GM18520 (cell line): ENCODE results near the gene VSNL1.

Source experiments
- ATAC-seq: cut with Tn5 transposase; IDR thresholded peaks from one replicate; pipeline ENCODE4 v1.9.1; 2021; ENCODE audit not compliant: unreplicated experiment

VSNL1 gene

DNA sequence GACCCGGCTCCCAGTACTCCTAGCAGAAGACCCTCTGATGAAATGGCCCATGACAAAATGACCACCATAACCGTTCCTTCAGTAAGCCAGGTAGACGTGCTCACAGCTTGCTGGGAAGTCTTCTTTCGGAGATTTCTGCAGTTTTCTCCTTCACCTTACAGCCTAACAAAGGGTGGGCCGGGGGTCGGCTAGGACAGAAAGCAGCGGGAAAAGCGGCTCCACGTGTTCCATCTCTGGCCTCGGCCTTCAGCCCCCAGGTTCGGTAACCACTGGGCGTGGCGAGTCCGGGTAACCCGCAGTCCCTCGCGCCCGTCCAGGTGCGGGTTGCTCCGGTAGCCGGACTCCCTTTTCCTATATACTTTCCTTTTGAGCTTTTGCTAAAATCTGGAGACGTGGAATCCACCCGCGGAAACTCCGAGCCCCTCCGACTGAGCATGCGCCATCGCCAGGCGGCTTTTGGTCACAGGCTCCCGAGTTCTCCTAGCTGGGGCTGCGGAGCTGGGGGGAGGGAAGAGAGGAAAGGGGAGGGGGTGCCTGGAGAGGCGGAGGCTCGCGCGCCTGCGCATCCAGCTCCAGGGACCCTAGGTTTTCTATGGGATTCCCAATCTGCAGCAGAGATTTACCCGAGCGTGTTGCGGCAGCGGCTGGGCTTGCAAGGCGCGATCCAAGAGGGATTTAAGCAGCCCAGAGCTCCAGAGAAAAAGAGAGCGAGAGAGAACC lies at the start of gene VSNL1:
TSS of gene VSNL1 (plus strand) at position 604 of the 720 bp plus-strand sequence. CDS start 51,379 bp downstream, outside the sequence.
- no peak for ATAC-seq

- no peak for ATAC-seq
These were observed 44.9 kb upstream of the VSNL1 start for GRCh38 chr2:17495590-17495989.

- ATAC-seq, result no peak
These were observed 42.8 kb upstream of the VSNL1 start for GRCh38 chr2:17497718-17498117.

GRCh38 chr2:17506736-17507616 lies 33.5 kb upstream of the VSNL1 start:
- ATAC-seq, result no peak

GRCh38 chr2:17515652-17516051 lies 24.8 kb upstream of the VSNL1 start:
- ATAC-seq, result peak; percentile 30

- ATAC-seq, result no peak
These were observed 22.9 kb upstream of the VSNL1 start for GRCh38 chr2:17517481-17518211.

DNA sequence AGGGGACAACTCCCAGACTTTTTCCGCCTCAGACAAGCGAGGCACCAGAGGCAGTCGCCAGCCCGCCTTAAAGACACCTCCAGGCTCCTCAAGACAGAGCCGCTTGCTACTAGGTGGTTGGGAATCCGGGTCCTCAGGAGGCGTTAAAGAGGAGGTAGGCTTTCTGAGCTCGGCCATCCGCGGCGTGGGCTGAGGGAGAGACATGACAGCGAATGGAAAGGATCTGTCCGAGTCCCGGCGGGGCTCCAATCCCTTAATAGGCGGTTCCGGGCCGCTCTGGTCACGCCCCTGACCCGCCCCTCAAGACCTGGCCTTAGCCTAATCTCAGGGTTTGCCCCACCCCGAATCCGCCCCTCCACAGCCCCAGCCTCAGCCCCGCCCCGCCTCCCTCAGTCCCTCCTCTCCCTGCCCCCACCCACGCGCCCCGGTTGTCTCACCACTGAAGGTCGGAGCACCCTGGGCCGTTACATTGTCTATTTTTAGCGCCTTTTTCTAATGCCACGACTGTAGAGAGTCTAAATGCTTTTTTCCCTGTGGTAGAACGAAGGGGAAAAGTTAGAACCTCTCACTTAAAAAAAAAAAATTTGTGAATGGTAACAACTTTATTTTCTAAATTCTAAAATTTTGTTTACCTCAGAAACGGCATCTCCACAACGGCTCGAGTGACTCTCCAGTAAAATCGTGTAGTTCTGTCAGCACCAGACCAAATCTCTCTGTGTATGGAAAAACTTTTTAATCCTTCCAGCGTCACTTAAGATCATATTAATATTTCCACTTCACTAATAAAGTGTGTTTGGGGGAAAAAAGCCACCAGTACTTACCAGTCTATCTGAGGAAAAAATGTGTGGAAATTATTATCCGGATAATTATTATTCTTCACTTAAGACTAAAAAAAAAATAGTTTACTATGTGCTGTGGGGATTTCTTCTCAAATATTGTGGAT lies 22.0 kb upstream of the VSNL1 start, which contains the start of gene RAD51AP2:
TSS of gene RAD51AP2 (minus strand) at position 229 of the 943 bp plus-strand sequence. CDS start at position 204, 25 bp downstream.
- peak; percentile 59 for ATAC-seq

GRCh38 chr2:17519486-17519885 lies 21.0 kb upstream of the VSNL1 start:
- ATAC-seq, result no peak

- peak; percentile 35 for ATAC-seq
These were observed 19.7 kb upstream of the VSNL1 start for GRCh38 chr2:17520761-17521160.

DNA sequence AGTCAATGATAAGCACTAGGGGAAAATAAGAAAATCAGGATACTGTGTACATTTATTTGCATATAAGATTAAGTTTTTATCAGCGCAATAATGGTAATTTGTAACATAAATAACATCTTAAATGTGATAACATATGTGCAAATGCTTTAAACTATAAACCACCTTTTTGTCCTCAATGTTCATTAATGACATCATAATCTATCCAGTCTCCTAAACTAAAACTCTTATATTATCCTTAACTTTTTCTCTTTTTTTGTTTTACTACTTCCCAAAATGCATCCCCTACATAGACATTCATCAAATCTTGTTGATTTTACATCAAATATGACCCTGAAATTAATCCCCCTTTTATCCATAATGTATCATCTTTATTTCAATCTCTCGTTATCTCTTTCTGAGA lies 18.9 kb upstream of the VSNL1 start:
- ATAC-seq, result no peak

- ATAC-seq, result no peak
These were observed 18.2 kb upstream of the VSNL1 start for GRCh38 chr2:17522303-17522702.

- ATAC-seq, result no peak
These were observed 10.7 kb upstream of the VSNL1 start for GRCh38 chr2:17529771-17530170.

- ATAC-seq, result no peak
These were observed 7.0 kb upstream of the VSNL1 start for GRCh38 chr2:17533546-17533945.

GRCh38 chr2:17536416-17536815 lies 4.1 kb upstream of the VSNL1 start:
- ATAC-seq, result no peak

DNA sequence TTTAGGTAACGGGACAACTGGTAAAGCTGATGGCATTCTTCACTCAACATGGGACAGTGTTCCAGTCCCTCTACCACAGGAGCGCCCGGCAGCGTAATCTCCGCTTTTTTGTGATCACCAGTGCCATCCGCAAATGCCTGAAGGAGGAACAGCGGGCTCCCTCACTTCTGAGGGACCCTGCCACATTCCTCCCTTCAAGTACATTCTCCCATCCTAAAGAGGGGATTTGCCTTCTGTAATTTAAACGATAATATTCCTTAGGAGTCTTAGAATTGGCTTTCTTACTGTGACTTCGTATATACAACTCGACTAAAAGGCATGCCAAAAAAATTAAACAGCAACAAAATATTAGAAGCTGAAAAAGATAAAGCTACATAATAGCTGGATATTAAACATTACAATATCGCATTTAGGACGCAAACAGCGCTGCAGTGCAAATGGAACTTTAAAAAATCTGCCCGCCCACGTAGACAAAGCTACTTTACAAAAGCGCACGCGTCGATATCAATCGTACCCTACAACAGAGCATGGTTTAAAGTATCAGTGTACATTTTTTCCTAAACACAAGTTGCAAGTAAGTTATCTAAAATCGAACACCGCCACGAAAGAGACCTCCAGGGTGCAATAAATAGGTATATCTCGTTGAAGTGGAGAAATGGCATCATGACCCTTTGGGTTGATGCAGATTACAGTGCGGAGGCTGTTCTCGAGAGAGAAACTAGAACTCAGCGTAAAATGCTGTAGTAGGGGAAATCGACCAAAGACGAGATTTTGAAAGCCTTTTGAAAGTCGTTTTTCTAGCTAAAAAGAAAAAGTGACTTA lies 2.3 kb upstream of the VSNL1 start:
- ATAC-seq, result no peak

- ATAC-seq, result no peak
These were observed 1.5 kb upstream of the VSNL1 start for GRCh38 chr2:17538844-17539554.

GRCh38 chr2:17539611-17540092 lies 844 bp upstream of the VSNL1 start:
- no peak for ATAC-seq

DNA sequence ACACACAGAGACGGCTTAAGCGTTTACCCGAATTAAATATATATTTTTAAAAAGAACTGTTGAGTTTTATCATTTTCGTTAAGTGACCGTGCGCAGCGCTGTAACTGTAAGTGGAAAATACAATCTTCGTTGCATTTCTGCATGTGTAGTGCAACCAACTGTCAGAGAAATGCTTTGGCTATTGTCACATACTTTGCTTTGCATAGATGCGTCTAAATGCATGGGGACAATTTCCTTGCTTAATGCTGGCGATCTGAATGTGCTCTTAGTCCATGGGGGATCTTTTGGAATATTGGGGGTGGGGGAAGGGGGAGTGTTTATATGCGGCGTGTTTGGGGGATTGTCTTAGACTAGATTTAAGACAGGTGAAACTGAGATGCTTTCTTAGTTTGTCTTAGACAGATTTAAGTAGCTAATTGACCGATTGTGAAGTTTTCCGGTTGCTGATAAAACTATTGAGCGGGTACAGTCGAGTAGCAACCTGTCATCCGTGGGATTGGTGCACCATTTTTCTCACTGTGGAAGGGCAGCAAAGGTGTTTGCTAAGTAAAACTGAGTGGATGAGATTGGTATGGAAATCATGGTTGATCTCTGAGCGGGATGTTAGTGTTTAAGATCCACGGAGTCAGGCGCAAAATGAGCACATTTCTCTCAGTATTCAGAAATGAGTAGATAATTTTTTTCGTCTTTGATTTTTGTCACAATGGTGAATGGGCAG lies 476 bp downstream of the VSNL1 start:
- ATAC-seq, result no peak
